Fibroblast of pulmonary artery (primary cell): Measurements from ENCODE around the gene BRD3OS.

Experiments used
- DNase-seq: peaks from one replicate; pipeline ENCODE4 v3.0.0-alpha.2; 2010; ENCODE audit warnings: low read depth
- H3K4me3 ChIP-seq: replicated peaks from 2 replicates; pipeline ENCODE4 v1.5.1; 2011; ENCODE audit warnings: low read depth, mild to moderate bottlenecking, control low read depth, low read length, moderate library complexity
- TF ChIP-seq, protein P1 (sequence below): IDR thresholded peaks from 2 replicates; pipeline ENCODE4 v1.5.1; 2011; ENCODE audit warnings: mild to moderate bottlenecking, control low read depth, low read length, inconsistent platforms; ENCODE audit errors: missing control alignments

Gene BRD3OS

DNA sequence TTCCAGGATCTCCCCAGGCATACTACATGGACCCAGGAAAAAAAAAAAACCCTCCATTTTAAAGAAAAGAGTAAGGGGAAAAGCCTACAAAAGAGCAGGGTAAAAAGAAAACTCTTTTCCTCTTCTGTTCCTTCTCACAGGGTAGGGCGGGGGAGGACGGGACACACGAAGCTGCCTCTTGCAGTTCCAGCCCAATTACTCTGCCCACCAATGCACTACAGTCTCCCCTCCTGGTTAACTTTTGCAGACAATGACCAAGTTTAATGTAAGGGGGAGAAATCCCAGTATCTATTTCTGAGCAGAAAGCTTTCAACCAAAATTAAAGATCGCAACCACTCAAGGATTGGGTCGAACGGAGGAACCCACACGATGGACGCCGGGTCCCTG, 41.2 kb downstream of the BRD3OS start:
- DNase-seq: peak; percentile 39
- TF ChIP-seq, protein P1, sequence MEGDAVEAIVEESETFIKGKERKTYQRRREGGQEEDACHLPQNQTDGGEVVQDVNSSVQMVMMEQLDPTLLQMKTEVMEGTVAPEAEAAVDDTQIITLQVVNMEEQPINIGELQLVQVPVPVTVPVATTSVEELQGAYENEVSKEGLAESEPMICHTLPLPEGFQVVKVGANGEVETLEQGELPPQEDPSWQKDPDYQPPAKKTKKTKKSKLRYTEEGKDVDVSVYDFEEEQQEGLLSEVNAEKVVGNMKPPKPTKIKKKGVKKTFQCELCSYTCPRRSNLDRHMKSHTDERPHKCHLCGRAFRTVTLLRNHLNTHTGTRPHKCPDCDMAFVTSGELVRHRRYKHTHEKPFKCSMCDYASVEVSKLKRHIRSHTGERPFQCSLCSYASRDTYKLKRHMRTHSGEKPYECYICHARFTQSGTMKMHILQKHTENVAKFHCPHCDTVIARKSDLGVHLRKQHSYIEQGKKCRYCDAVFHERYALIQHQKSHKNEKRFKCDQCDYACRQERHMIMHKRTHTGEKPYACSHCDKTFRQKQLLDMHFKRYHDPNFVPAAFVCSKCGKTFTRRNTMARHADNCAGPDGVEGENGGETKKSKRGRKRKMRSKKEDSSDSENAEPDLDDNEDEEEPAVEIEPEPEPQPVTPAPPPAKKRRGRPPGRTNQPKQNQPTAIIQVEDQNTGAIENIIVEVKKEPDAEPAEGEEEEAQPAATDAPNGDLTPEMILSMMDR: no peak
- H3K4me3 ChIP-seq: peak overlapping the region; percentile 81

DNA sequence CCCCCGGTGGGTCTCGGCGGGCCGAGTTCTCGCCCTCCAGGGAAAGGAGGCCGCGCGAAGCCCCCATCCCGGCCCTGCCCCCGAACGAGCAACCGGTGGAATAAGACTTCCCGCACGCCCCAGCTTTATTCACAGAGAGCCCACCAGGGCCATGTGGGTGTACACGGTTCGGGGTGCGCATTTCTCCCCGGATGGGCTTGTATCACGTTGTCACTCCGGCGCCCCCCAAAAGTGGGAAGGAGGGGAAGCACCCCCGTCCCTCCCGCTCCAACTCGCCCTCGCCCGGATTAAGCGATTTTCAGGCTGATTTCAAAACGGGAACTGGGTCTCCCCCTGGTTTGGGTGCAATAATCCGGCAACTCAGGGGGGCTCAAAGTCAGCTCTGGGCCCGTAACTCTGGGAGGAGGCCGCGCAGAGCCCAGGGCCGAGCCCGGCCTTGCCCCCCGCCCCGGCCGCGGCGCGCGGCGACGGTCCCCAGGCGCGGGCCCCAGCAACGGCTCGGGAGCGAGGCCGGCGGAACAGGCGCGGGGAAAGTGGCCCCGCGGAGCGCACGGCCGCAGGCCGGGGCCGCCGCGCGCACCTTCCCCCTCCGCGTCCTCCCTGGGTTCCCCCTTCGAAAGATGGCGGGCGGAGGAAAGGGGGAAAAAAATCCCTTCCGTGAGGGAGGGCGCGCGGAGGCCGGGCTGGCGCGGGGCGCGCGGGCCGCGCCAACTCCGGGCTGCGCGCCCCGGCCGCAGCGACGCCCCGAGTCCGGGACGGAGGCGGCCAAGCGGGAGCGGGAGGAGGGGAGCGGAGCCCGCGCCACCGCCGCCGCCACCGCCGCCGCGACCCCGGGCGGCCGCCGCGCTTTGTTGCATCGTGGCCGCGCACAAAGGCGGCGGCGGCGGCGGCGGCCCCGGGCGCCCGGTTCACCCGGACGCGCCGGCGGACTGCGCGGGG, 41.9 kb downstream of the BRD3OS start:
- TF ChIP-seq, protein P1: no peak
- H3K4me3 ChIP-seq: peak overlapping the region; percentile 81
- DNase-seq: peak; percentile 31

DNA sequence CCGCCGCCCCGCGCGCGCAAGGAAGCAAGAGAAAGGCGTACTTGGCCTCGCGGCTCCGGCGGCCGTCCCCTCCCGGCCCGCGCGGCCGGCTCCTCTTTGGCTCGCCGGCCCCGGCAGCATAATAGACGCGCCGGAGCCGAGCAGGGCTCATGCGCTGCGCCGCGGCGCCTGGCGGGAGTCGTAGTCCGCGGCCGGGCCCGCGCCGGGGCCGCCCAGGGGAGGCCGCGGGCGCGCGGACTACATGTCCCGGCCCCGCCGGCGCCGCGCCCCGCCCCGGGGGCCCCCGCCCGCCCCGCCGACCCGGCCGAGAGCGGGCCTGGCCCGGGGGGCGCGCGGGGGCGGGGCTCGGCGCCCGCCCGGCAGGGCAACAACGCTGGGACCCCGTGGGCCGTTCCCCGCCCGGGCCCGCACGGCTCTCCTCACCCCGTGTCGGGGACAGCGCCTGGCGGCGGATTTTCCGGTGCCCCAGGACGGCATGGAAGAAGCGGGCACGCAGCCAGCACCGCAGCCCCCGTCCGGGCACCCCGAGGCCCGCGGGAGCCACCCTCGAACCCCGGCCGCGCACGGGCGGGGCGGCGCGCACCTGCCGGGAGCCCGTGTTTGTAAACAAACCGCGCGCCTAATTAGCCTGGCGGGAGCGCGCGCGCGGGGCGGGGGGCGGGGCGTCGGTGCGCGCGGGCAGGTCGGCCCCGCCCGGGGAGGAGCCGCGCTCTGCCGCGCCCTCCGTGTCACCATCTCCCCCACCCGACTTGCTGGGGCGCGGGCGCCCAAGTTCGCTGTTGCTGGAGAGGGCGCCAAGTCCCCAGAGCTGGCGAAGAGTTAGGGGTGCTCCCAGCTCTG, 42.8 kb downstream of the BRD3OS start, which contains the start of gene BRD3:
BRD3 (minus strand) TSS at position 123 of the 840 bp plus-strand sequence. CDS start 14,549 bp downstream, outside the sequence.
- DNase-seq: peak; percentile 87
- H3K4me3 ChIP-seq: peak within 1 kb of the TSS; percentile 81
- TF ChIP-seq, protein P1: no peak

DNA sequence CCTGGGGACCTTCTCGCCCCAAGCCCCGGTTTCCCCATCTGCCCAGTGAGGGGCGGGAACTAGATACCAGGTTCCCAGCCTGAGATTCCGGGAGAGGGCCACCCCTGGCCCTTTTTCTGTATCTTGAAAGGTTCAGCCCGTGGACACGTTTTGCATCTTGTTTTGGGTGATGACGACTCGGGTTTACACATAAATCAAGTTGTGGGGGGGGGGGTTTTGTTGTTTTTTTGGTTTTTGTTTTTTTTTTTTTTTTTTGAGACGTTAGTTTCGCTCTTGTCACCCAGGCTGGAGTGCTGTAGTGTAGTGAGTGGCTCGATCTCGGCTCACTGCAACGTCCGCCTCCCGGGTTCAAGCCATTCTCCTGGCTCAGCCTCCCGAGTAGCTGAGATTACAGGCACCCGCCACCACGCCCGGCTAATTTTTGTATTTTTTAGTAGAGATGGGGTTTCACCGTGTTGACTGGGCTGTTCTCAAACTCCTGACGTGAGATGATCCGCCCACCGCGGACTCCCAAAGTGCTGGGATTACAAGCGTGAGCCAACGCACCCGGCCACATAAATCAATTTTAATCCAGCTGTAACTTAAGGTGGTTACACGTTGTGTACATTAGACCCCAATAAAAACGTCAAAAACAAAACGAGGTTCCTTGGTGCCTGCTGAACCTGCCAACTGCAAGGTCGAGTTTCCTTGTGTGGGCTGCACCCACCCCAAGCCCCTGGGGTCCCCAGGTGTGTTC, 43.6 kb downstream of the BRD3OS start:
- H3K4me3 ChIP-seq: peak overlapping the region; percentile 70

DNA sequence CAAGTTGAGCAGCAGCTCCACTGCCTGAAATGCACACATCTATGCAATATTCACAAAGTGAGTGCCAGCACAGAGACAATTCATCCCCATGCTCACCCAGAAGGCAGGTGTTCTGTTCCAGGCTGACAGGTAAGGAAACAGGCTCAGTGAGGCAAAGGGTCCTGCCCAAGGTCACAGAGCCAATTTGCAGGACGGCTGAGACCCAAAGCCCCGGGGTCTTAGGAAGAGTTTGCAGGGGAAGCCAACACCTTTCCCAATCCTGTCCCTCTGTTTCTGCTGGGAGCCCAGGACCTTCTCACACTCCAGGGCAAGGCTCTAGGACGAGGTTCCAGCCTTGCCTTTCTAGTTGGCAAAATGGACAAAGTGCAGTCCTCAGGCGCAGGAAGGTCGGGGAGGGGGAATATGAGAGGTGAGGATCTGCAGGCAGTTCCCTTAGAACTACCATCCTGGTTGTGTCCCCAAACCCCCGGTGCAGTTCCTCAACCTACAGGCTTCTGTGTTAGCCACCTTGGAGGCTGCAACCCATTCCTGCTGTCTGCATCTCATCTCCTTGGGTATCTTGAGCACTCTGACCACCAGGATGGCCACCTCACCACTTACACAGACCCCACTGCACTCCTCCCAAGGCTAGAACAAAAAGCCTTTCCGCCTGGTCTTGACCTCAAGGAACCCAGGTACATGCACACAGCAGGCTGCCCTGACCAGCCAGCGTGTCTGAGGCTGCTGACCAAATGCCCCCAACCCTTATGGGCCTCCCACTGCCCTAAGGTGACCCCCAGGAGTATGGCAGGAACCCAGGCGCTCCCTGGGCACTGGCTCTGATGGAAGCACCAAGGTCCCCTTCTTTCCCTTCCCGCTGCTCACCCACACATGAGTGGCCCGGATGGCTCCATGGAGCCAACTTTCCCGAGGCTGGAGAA, 44.5 kb downstream of the BRD3OS start:
- TF ChIP-seq, protein P1: no peak
- H3K4me3 ChIP-seq: no peak overlapping the region
- no peak for DNase-seq

More for the DNA sequence above, 43.6 kb downstream of the BRD3OS start:
- TF ChIP-seq, protein P1: no peak
- DNase-seq: peak; percentile 32
